SH-SY5Y (cell line): ENCODE results near the gene FRMD4A.

Experiments
- GATA2 ChIP-seq: IDR thresholded peaks from 2 replicates; pipeline ENCODE4 v1.6.1; 2011; ENCODE audit warnings: mild to moderate bottlenecking, low read depth, low read length
- GATA3 ChIP-seq: IDR thresholded peaks from 2 replicates; pipeline ENCODE4 v1.6.1; 2011; ENCODE audit warnings: low read depth, mild to moderate bottlenecking, low read length, moderate library complexity

FRMD4A gene

DNA sequence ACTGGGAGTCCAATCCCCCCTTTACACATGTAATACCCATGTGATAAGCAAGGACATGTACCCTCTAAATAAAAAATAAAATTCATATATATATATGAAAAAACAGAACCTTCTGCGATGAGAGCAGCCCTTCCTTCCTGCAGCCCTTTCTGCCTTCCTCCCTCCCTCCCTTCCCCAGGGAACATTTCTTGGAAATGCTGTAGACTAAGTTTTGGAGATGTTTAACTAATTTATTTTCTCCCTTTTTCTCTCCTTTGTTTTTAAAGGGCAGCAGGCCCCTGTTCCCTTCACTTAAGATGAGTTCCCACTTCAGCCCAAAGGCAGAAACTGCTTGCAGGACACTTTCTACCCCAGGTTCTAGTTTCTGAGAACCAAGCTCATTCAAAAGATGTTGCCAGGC is 179.2 kb downstream of the FRMD4A start:
- TF ChIP-seq GATA2 (no peak), GATA3 (no peak)

DNA sequence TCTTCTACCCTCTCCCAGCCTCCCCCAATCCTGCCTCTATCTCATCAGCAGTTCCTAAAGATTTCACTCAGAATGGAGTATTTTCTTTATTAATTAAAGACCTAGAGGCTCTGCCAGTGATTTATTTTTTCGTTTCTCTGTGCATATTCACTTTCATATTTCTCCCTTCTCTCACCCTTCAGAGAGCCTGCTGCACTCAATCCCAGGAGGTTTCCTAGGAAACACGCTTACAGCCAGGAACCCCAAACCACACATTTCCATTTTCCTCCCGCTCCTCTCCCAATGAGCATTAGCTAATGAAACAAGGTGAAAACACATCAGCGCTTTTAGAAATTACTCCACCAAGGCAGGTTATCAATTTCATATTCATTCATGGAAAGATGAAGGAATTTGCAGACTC is 180.2 kb downstream of the FRMD4A start:
- TF ChIP-seq GATA3 (no peak), GATA2 (no peak)

DNA sequence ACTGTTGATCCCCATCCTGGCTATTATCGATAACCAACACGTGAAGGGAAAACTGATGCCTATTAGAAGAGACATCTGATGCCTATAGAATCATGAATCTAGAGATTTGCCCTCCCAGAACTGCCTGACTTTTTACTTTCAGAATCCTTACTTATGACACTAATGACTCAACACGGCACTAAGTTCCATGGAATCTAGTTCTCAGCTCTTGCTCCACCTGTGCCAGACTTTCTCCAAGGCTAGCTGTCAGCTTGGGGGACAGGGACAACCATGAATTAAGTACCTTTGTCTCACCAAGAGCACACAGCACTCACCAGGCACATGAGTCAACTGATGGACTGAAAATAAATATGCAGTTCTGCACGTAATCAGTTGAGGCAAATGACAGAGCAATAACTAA is 184.2 kb downstream of the FRMD4A start:
- TF ChIP-seq GATA3: no peak
- no peak for TF ChIP-seq GATA2

DNA sequence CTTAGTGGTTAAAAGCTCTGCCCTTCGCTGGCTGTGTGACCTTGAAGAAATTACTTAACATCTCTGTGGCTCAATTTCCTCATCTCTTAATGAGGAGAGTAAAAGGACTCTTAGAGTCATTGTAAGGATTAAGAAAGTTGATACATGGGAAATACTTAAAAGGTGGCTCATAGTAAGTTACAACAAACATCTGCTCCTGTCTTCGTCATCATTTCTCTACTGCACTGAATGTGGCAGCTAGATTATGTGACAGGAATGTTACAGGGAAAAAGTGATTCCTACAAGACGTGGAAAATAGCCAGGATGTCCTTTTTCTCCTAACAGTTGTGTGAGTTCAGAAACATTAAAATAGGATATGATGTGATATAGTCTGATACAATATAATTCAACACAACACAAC is 184.7 kb downstream of the FRMD4A start:
- no peak for TF ChIP-seq GATA2
- no peak for TF ChIP-seq GATA3

DNA sequence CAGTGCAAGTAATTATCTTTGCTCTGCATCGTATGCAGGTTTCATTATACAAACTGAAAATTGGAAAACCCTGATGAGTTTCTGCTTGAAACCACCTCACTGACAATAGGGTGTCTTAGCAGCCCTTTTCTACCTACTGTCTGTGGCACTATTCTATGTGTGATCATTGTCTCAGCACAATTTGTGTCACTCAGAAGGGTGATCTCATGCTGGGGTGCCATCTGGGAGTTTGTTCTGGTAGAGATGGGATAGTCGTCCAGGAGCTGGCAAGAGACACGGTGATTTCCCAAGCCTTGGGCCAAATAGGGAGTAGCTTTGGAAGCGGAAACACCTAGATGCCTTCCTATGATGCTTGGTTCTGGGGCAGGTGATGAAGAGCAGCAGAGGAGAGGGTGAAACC is 186.3 kb downstream of the FRMD4A start:
- TF ChIP-seq GATA2 (no peak), GATA3 (no peak)

DNA sequence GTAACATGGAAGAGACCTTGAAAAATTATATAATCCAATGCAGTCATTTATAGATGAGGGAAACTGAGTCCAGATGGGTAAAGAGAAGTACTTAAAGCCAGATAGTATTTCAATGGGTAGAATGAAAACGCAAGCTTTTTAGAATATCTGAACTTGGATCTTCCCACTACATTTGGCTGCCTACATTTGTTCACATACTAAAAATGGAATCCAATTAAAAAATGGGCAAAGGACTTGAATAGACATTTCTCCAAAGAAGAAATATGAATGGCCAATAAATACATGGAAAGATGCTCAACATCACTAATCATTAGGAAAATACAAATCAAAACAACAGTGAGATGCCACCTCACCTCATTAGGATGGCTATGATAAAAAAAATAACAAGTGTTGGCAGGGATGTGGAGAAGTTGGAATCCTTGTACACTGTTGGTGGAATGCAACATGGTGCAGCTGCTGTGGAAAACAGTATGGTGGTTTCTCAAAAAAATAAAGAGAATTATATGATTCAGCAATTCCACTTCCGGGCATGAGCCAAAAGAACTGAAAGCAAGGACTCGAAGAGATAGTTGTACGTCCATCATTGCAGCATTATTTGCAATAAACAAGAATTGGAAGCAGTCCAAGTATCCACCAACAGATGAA is 188.0 kb downstream of the FRMD4A start:
- no peak for TF ChIP-seq GATA2
- TF ChIP-seq GATA3: no peak

DNA sequence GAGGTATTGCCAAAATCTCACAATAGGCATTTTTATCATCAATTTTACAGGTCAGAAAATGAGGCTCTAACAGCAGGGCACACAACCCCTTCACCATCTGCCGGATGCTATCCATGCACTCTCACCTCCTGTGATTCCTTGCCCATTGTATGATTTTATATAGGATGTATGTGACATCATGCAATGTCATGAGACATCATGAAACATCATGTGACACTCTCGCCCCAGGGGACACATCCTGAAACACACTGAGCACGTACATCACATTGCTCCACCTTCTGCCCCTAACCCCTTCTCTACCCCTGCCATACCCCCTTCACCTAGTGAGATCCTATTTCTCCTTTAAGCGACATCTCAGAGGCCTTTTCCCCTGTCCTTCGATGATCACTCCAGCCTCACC is 189.4 kb downstream of the FRMD4A start:
- TF ChIP-seq GATA2 (no peak), GATA3 (no peak)

DNA sequence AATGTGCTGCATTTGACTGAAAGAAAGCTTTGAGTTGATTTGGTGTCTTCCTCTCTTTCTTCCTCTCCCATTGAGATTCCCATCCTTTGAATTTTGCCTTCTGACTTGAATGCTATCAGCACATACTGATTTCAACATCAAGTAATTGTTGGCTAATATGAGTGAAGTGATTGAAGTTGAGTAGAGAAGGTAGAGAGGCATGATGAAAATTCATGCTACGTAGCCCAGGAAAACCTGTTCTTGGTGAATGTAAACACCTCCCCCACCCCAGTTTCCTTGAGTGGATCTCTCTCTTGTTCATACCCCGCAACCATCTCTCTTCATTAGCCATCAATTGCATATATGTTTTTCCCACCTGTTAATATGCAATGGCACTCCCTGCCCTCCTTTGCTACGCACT is 193.3 kb downstream of the FRMD4A start:
- TF ChIP-seq GATA2 (no peak), GATA3 (no peak)

DNA sequence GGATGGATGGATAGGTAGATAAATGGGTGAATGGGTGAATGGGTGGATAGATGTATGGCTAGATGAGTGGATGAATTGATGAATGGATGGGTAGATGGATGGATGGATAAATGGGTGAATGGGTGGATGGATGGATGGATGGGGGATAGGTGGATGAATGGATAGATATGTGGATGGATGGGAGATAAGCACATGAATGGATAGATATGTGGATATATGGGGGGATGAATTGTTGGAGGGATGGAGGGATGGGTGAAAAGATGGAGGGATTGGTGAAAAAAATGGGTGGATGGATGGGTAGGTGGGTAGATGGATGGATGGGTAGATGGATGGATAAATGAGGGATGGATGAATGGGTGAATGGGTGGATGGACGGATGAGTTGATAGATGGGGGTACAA is 196.4 kb downstream of the FRMD4A start:
- TF ChIP-seq GATA2: no peak
- TF ChIP-seq GATA3: no peak

DNA sequence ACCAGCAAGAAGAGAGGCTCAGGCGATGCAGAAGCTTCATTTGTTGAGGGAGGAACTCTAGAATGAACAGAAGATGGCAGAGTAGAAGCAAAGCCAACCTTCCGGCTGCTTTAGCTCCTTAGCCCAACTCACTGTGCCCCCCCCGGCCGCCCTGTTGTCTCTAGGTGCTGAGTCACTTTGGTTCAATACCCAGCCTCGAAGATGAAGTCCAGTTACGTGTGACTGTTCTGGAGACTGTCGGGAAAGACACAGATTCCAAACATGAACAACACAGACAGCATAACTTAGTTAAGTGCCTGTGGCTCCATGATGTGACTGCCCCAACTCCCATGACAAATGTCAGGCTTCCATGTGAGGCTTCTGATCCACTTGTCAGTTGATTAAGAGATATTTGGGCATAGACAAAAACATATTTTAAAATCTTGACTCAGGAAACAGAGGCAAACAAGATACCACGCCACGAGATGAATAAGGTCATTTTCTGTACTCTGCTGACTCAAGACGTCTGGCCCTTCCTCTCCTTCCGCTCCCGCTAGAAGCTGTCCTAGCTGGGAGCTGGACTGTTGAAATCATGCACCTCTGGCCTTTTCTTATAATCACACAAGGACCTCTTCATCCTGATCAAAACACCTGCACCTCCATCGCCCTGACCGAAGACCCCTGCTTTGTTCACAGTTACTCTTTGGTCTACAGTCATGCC is 199.3 kb downstream of the FRMD4A start:
- TF ChIP-seq GATA3 (no peak), GATA2 (no peak)

DNA sequence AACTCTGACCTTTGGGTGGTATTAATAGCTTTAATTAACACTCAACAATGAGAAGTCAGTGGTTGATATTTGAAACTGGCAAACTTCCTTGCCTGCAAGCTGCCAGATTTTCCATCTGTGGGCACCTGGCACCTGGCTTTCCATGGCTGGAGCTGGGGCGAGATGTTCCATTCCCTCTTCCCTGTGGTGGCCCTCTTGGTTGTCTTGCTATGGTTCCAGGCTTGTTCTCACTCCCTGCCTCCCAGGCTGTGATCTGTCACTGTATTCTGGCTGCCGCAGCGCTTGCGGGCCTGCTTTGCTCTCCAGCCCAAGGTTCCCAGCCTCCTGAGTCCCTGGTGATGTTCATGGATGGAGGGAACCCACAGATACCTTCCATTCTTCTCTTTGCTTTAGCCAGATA is 201.0 kb downstream of the FRMD4A start:
- TF ChIP-seq GATA2: no peak
- TF ChIP-seq GATA3: no peak

DNA sequence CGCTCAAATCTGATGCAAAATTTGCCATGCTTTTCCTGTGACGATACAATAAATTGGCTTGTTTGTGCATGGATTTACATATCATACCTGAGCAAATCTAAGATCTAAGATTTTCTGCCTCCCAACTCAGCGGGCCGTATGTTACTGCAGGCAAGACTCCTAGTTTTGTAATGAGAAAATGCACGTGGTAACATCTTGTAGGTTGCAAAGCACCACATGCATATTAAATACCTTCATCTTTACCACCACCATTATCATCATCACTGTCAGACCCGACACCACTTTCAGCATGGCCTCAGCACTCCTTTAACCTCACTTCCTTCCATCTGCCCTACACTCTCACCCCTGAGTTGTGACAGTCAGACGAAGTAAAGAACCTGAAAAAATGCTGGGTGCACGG is 202.2 kb downstream of the FRMD4A start:
- TF ChIP-seq GATA3 (no peak), GATA2 (no peak)

DNA sequence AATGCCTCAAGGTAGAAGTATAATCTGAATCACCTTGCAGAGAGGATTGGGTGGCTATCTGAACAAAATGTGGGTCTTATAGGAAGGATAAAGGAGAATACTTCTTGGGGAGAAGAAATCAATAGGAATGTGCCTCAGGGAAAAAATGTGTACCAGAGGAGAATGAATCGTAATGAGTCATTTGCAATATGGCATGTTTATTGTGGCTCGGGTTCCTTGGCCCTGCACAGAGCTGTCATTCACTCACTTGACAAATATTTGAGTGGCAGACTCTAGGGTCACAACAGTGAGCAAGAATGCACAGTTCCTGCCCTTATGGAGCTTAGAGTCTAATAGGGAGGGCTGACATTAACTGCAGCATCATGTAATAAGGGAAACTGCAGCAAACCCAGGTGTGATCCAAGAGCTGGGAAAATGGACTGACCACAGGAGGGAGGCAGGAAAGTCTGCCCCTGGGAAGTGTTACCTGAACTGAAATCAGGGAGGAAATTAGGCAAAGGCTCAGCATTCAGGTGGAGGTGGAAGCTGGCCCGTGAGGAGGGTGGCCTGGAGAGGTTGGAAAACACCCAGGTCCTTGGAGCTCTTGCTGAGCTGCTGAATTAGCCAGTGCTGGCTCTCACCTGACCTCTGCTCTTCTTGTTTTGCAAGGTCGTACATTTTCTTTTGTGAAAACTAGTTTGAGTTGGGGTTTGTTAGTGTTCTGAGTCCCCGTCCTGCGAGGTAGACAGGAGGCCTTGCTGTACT is 203.9 kb downstream of the FRMD4A start:
- no peak for TF ChIP-seq GATA3
- no peak for TF ChIP-seq GATA2

DNA sequence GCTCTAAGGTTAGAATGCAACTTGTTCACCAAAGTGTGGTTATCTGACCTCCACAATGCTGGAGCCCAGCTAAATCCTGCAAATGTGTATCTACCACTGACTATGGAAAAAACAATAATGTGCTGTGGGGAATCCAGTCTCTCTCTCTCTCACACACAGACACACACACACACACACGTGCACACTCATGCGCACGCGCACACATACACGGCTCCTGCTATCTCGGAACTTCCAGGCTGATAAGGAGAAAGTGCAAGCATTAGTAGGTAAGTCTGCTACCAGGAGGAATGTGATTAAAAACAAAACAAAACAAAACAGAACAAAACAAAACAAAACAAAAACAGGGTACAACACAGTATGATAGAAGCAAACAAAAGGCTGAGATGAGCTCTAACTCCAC is 205.2 kb downstream of the FRMD4A start:
- TF ChIP-seq GATA3 (no peak), GATA2 (no peak)

DNA sequence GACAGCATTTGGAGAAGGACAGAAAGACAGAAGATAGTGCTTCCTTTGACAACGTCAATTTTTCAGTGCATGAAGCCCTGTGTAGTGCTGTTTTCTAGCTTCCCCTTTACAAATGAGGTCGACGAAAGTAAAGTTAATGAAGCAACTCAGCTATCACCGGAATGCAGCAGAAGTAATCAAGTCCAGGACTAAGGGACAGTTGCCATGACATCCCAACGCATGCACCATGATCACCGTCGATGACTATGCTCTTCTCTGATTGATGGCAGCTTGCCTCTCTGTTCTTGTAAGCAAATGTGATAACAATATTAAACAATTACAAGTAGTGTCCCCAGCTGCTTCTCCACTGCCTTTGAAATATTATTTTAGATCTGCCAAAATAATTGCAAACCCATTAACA is 205.8 kb downstream of the FRMD4A start:
- no peak for TF ChIP-seq GATA2
- no peak for TF ChIP-seq GATA3

DNA sequence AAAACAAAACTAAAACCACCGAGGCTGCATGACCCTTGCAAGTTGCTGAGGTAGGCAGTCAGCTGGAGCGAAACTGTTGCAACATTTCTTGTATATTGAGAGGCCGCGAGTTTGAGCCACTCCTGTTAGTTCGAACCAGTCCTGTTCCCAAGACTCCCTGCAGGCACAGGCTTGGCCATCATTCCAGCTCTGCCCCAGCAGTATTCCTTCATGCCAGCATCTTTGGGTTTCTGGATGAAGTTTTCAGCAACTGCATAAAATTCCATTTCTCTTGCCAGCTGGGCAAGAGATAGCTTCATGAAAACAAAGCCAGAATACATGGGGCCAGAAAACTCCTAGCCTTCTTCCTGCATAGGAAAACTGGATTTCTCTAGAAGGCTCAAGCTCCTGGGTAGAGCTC is 207.6 kb downstream of the FRMD4A start:
- TF ChIP-seq GATA2: no peak
- TF ChIP-seq GATA3: no peak
